HepG2 (cell line): ENCODE results near the gene TPD52L2. TPM values are rescaled to one million over a fixed set of nuclear protein-coding genes. Genes with fewer than 3 reads are reported as not detected.

Experiments used
- HDAC1 ChIP-seq: sonication (generic); formaldehyde crosslinking; IDR thresholded peaks from 2 replicates; pipeline ENCODE4 v1.5.1; 2020; ENCODE audit warnings: mild to moderate bottlenecking, missing genetic modification reagents
- HNRNPK ChIP-seq: fragments of 200-400 bp; formaldehyde crosslinking; IDR thresholded peaks from 2 replicates; pipeline ENCODE4 v1.6.1; 2018; ENCODE audit warnings: low read length, low read depth, moderate library complexity, mild to moderate bottlenecking; ENCODE audit not compliant: poor library complexity, severe bottlenecking
- MED1 ChIP-seq: sonication (generic); formaldehyde crosslinking; IDR thresholded peaks from 2 replicates; pipeline ENCODE4 v1.4.0; 2020; ENCODE audit warnings: missing genetic modification reagents
- POLR2AphosphoS5 ChIP-seq: IDR thresholded peaks from 2 replicates; pipeline ENCODE4 v1.6.1; 2012; ENCODE audit warnings: low read depth, low read length
- TARDBP ChIP-seq: sonication (generic); formaldehyde crosslinking; IDR thresholded peaks from 2 replicates; pipeline ENCODE4 v1.8.0; 2022; ENCODE audit warnings: mild to moderate bottlenecking, missing genetic modification reagents
- TGIF2 ChIP-seq: IDR thresholded peaks from 2 replicates; pipeline ENCODE4 v1.6.1; 2016; ENCODE audit warnings: control low read depth, missing compliant biosample characterization
- ZBTB10 ChIP-seq: sonication (generic); formaldehyde crosslinking; IDR thresholded peaks from 2 replicates; pipeline ENCODE4 v1.4.0; 2020; ENCODE audit warnings: missing genetic modification reagents, borderline replicate concordance
- ZNF10 ChIP-seq: sonication (generic); formaldehyde crosslinking; IDR thresholded peaks from 2 replicates; pipeline ENCODE4 v1.4.0; 2020; ENCODE audit warnings: mild to moderate bottlenecking, low read depth, missing genetic modification reagents, borderline replicate concordance
- ZNF264 ChIP-seq: sonication (generic); formaldehyde crosslinking; IDR thresholded peaks from 2 replicates; pipeline ENCODE4 v1.4.0; 2020; ENCODE audit warnings: missing genetic modification reagents
- ZNF713 ChIP-seq: sonication (generic); formaldehyde crosslinking; IDR thresholded peaks from 2 replicates; pipeline ENCODE4 v1.4.0; 2020; ENCODE audit warnings: mild to moderate bottlenecking, missing genetic modification reagents
- ZSCAN29 ChIP-seq: sonication (generic); formaldehyde crosslinking; conservative IDR thresholded peaks from 2 replicates; pipeline ENCODE4 v1.4.0; 2020; ENCODE audit warnings: mild to moderate bottlenecking, missing genetic modification reagents
- polyA plus RNA-seq, 8 experiments: library from polyadenylated mRNA; depleted of rRNA in 3 of 8; stranded (reverse) in 7 of 8; unstranded in 1 of 8; fragments of >200 nt; fragmentation: Illumina TruSeq in 4 of 8; extraction: Trizol in 4 of 8; gene quantifications; 2 replicates each; pipeline versions ENCODE4 v1.2.1 to v1.2.3, GENCODE V29; 2011 to 2016; ENCODE audit warnings: low read depth in 4 of 8, missing spikeins in 1 of 8, mixed read lengths in 1 of 8; ENCODE audit not compliant: insufficient read depth in 1 of 8
- total RNA-seq, 5 experiments: library from RNA; depleted of rRNA; stranded (reverse); fragments of >200 nt; fragmentation: Illumina TruSeq; extraction: Trizol; gene quantifications; 2 replicates each; pipeline ENCODE4 v1.2.3, GENCODE V29; 2016; ENCODE audit warnings: low read depth in 1 of 5
- TF ChIP-seq, protein P1 (sequence below): sonication (generic); formaldehyde crosslinking; conservative IDR thresholded peaks from 2 replicates; pipeline ENCODE4 v1.4.0; 2020; ENCODE audit warnings: mild to moderate bottlenecking, missing genetic modification reagents, moderate library complexity
- TF ChIP-seq, protein P2 (sequence below): sonication (generic); formaldehyde crosslinking; IDR thresholded peaks from 2 replicates; pipeline ENCODE4 v1.4.0; 2020; ENCODE audit warnings: mild to moderate bottlenecking, missing genetic modification reagents

Gene TPD52L2
- total and polyA plus RNA-seq, 2 of the 13 experiments (the other 11 are each of a cell fraction or from before 2014, with no cell fraction given), result 156 to 184 TPM

DNA sequence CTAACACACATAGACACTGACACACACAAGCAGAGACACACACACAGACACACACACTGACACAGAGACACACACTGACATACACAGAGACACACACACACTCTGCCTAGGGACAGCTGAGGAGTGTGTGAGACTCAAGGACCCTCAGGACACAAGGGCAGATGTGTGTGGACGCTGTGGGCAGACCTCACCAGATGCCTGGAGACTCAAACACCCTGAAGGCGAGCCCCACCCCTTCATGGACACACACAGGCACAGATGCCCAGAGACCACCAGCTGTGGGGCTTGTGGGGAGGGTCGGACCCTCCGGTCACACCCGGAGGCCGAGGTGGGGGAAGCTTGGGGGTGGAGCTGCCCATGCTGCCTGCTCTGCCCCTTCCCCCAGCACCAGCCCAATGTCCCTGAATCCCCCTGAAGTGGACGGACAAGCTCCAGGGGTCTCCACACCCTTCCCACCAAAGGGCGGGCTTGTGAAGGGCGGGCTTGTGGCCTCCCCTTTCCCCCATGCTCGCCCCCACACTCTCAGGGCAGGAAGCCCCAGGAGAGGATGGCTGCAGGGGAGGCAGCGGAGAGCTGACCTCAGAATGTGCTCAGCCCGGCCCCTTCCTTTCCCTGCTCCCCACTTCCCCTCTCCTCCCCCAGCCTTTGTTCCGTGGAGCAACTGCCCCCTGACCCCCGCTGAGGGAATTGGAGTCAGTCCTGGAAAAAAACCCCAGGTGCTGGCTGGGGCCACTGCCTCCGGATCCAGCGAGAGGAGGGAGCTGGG is 17.6 kb upstream of the TPD52L2 start (continued):
- TF ChIP-seq, protein P1, sequence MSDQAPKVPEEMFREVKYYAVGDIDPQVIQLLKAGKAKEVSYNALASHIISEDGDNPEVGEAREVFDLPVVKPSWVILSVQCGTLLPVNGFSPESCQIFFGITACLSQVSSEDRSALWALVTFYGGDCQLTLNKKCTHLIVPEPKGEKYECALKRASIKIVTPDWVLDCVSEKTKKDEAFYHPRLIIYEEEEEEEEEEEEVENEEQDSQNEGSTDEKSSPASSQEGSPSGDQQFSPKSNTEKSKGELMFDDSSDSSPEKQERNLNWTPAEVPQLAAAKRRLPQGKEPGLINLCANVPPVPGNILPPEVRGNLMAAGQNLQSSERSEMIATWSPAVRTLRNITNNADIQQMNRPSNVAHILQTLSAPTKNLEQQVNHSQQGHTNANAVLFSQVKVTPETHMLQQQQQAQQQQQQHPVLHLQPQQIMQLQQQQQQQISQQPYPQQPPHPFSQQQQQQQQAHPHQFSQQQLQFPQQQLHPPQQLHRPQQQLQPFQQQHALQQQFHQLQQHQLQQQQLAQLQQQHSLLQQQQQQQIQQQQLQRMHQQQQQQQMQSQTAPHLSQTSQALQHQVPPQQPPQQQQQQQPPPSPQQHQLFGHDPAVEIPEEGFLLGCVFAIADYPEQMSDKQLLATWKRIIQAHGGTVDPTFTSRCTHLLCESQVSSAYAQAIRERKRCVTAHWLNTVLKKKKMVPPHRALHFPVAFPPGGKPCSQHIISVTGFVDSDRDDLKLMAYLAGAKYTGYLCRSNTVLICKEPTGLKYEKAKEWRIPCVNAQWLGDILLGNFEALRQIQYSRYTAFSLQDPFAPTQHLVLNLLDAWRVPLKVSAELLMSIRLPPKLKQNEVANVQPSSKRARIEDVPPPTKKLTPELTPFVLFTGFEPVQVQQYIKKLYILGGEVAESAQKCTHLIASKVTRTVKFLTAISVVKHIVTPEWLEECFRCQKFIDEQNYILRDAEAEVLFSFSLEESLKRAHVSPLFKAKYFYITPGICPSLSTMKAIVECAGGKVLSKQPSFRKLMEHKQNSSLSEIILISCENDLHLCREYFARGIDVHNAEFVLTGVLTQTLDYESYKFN (CRISPR knock-in tag), result 0 out of 2 replicates have a peak, but pooled peaks have one; percentile 48
- TF ChIP-seq ZNF713 (CRISPR knock-in tag) (peak; percentile 59; the same call in 1 of the 2 replicates), POLR2AphosphoS5 (no peak), ZNF264 (0 out of 2 replicates have a peak, but pooled peaks have one; percentile 41), ZSCAN29 (CRISPR knock-in tag) (0 out of 2 replicates have a peak, but pooled peaks have one; percentile 24), TARDBP (no peak), ZBTB10 (CRISPR knock-in tag) (peak; percentile 37; the same call in 1 of the 2 replicates), TGIF2 (CRISPR knock-in tag) (0 out of 2 replicates have a peak, but pooled peaks have one; percentile 21), HNRNPK (peak; percentile 7), HDAC1 (CRISPR knock-in tag) (peak; percentile 64; the same call in 1 of the 2 replicates), MED1 (CRISPR knock-in tag) (peak; percentile 11), ZNF10 (peak; percentile 36; the same call in 1 of the 2 replicates)
- TF ChIP-seq, protein P2, sequence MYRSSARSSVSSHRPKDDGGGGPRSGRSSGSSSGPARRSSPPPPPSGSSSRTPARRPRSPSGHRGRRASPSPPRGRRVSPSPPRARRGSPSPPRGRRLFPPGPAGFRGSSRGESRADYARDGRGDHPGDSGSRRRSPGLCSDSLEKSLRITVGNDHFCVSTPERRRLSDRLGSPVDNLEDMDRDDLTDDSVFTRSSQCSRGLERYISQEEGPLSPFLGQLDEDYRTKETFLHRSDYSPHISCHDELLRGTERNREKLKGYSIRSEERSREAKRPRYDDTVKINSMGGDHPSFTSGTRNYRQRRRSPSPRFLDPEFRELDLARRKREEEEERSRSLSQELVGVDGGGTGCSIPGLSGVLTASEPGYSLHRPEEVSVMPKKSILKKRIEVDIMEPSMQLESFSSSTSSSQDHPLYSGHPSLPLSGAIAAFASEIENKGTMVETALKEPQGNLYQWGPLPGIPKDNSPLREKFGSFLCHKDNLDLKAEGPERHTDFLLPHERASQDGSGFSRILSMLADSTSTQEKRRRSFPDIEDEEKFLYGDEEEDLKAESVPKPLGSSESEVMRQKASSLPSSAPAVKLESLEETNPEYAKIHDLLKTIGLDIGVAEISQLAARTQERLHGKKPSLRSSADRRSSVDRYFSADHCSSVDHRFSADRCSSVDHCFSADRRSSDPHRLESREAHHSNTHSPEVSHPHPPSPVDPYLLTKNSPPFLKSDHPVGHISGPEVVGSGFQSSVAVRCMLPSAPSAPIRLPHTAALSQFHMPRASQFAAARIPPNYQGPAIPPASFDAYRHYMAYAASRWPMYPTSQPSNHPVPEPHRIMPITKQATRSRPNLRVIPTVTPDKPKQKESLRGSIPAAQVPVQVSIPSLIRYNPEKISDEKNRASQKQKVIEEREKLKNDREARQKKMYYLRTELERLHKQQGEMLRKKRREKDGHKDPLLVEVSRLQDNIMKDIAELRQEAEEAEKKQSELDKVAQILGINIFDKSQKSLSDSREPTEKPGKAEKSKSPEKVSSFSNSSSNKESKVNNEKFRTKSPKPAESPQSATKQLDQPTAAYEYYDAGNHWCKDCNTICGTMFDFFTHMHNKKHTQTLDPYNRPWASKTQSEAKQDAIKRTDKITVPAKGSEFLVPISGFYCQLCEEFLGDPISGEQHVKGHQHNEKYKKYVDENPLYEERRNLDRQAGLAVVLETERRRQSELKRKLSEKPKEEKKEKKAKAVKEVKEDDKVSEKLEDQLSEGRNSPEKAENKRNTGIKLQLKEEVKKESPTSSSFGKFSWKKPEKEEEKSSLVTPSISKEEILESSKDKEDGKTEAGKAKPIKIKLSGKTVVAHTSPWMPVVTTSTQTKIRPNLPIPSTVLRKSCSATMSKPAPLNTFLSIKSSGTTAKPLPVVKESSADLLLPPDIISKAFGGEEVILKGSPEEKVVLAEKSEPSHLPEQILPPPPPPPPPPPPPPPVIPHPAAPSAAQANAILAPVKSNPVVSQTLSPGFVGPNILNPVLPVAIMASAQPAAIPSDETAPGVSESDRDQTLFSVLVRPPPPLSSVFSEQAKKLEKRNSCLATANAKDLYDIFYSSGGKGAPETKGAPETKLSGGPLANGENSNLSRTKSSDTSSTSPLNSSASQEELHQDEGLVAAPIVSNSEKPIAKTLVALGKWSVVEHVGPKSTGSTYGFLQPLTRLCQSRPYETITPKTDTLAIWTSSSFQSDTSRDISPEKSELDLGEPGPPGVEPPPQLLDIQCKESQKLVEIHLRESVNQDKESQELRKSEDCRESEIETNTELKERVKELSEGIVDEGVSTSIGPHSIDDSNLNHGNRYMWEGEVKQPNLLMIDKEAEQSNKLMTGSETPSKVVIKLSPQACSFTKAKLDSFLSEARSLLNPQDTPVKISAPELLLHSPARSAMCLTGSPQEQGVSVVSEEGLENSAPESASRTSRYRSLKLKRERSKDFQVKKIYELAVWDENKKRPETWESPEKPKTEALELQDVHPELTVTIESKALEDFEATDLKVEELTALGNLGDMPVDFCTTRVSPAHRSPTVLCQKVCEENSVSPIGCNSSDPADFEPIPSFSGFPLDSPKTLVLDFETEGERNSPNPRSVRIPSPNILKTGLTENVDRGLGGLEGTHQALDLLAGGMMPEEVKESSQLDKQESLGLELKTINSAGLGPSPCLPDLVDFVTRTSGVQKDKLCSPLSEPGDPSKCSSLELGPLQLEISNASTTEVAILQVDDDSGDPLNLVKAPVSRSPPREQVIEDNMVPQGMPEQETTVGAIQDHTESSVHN, result no peak
